Measurements from ENCODE around the gene TTBK2. TPM values are rescaled to one million over a fixed set of nuclear protein-coding genes. Genes with fewer than 3 reads are reported as not detected.

The TTBK2 gene
- total RNA-seq, 1 donor: 15.2 TPM

GRCh38 chr15:42849836-42850235, 70.7 kb downstream of the TTBK2 start:
- no peak for TF ChIP-seq CTCF (IDR thresholded peaks at IDR 0.05; ENCODE audit: extremely low read depth, low read depth, low read length)
- DNase-seq (ENCODE audit: insufficient read length, low spot score, missing footprints): no peak
- H2AFZ ChIP-seq (ENCODE audit: low read length): no peak overlapping the region
- no peak overlapping the region for H3K27ac ChIP-seq (ENCODE audit: low read depth, low read length)
- no peaks in the 10 kb centered on the region for H3K79me2 ChIP-seq (ENCODE audit: insufficient read depth, low read length)
- H3K36me3 ChIP-seq (ENCODE audit: insufficient read depth, low read length): no peaks in the 10 kb centered on the region
- H3K27me3 ChIP-seq (ENCODE audit: insufficient read depth, low read length): no peaks in the 10 kb centered on the region
- no peaks in the 10 kb centered on the region for H4K20me1 ChIP-seq (ENCODE audit: insufficient read depth, low read length)
- H3K4me1 ChIP-seq (ENCODE audit: insufficient read depth, low read length): no peaks in the 10 kb centered on the region
- no peak overlapping the region for H3K4me2 ChIP-seq (ENCODE audit: insufficient read depth, low read length)
- no peak overlapping the region for H3K4me3 ChIP-seq (ENCODE audit: insufficient read depth, low read length)
- H3K9me3 ChIP-seq (ENCODE audit: low read depth, low read length): no peaks in the 10 kb centered on the region

- Histone ChIP-seq H2AFZ (ENCODE audit: low read length) (no peak overlapping the region), H3K36me3 (ENCODE audit: insufficient read depth, low read length) (no peaks in the 10 kb centered on the region), H4K20me1 (ENCODE audit: insufficient read depth, low read length) (no peaks in the 10 kb centered on the region), H3K9me3 (ENCODE audit: low read depth, low read length) (no peaks in the 10 kb centered on the region), H3K4me1 (ENCODE audit: insufficient read depth, low read length) (no peaks in the 10 kb centered on the region), H3K79me2 (ENCODE audit: insufficient read depth, low read length) (no peaks in the 10 kb centered on the region), H3K27me3 (ENCODE audit: insufficient read depth, low read length) (no peaks in the 10 kb centered on the region), H3K27ac (ENCODE audit: low read depth, low read length) (no peak overlapping the region), H3K4me2 (ENCODE audit: insufficient read depth, low read length) (no peak overlapping the region), H3K4me3 (ENCODE audit: insufficient read depth, low read length) (no peak overlapping the region)
- DNase-seq (ENCODE audit: insufficient read length, low spot score, missing footprints): no peak
- no peak for TF ChIP-seq CTCF (IDR thresholded peaks at IDR 0.05; ENCODE audit: extremely low read depth, low read depth, low read length)
Measured at GRCh38 chr15:42848846-42849245, 71.7 kb downstream of the TTBK2 start.

GRCh38 chr15:42846647-42847046, 73.9 kb downstream of the TTBK2 start:
- Histone ChIP-seq H3K79me2 (ENCODE audit: insufficient read depth, low read length) (no peaks in the 10 kb centered on the region), H3K36me3 (ENCODE audit: insufficient read depth, low read length) (no peaks in the 10 kb centered on the region), H2AFZ (ENCODE audit: low read length) (no peak overlapping the region), H4K20me1 (ENCODE audit: insufficient read depth, low read length) (no peaks in the 10 kb centered on the region), H3K27ac (ENCODE audit: low read depth, low read length) (no peak overlapping the region), H3K4me3 (ENCODE audit: insufficient read depth, low read length) (no peak overlapping the region), H3K4me2 (ENCODE audit: insufficient read depth, low read length) (no peak overlapping the region), H3K27me3 (ENCODE audit: insufficient read depth, low read length) (no peaks in the 10 kb centered on the region), H3K9me3 (ENCODE audit: low read depth, low read length) (no peaks in the 10 kb centered on the region), H3K4me1 (ENCODE audit: insufficient read depth, low read length) (no peaks in the 10 kb centered on the region)
- no peak for DNase-seq (ENCODE audit: insufficient read length, low spot score, missing footprints)
- TF ChIP-seq CTCF (IDR thresholded peaks at IDR 0.05; ENCODE audit: extremely low read depth, low read depth, low read length): no peak

GRCh38 chr15:42845581-42845980, 75.0 kb downstream of the TTBK2 start:
- Histone ChIP-seq H3K27ac (ENCODE audit: low read depth, low read length) (no peak overlapping the region), H3K27me3 (ENCODE audit: insufficient read depth, low read length) (no peaks in the 10 kb centered on the region), H3K4me2 (ENCODE audit: insufficient read depth, low read length) (no peak overlapping the region), H3K79me2 (ENCODE audit: insufficient read depth, low read length) (no peaks in the 10 kb centered on the region), H3K36me3 (ENCODE audit: insufficient read depth, low read length) (no peaks in the 10 kb centered on the region), H4K20me1 (ENCODE audit: insufficient read depth, low read length) (no peaks in the 10 kb centered on the region), H3K9me3 (ENCODE audit: low read depth, low read length) (no peaks in the 10 kb centered on the region), H2AFZ (ENCODE audit: low read length) (no peak overlapping the region), H3K4me1 (ENCODE audit: insufficient read depth, low read length) (no peaks in the 10 kb centered on the region), H3K4me3 (ENCODE audit: insufficient read depth, low read length) (no peak overlapping the region)
- no peak for TF ChIP-seq CTCF (IDR thresholded peaks at IDR 0.05; ENCODE audit: extremely low read depth, low read depth, low read length)
- DNase-seq (ENCODE audit: insufficient read length, low spot score, missing footprints): no peak

Data from osteoblast (primary cell).